Skeletal muscle satellite cell (primary cell): ENCODE measurements around the gene WWC1.
"Not testable (repeated sequence)": the region's sequence is repeated elsewhere in the genome, so short reads cannot be mapped to it uniquely, and the experiment has no call there.

ENCODE experiments used
- H3K27me3 ChIP-seq: 2 replicates; pipeline ENCODE4 v1.7.0; 2013; ENCODE audit warnings: low read length; ENCODE audit not compliant: control insufficient read depth, insufficient read depth
- H3K36me3 ChIP-seq: 2 replicates; pipeline ENCODE4 v1.7.0; 2013; ENCODE audit warnings: mild to moderate bottlenecking, control low read depth, low read length; ENCODE audit not compliant: insufficient read depth
- H3K4me1 ChIP-seq: 2 replicates; pipeline ENCODE4 v1.7.0; 2013; ENCODE audit warnings: low read length; ENCODE audit not compliant: control insufficient read depth, insufficient read depth
- H3K4me2 ChIP-seq: 2 replicates; pipeline ENCODE4 v1.7.0; 2013; ENCODE audit warnings: mild to moderate bottlenecking, low read length
- H3K4me3 ChIP-seq: 2 replicates; pipeline ENCODE4 v1.7.0; 2013; ENCODE audit warnings: low read length
- H3K9ac ChIP-seq: 2 replicates; pipeline ENCODE4 v1.7.0; 2013; ENCODE audit warnings: mild to moderate bottlenecking, low read depth, low read length, moderate library complexity
- H3K9me3 ChIP-seq: replicated peaks from 2 replicates; pipeline ENCODE4 v1.7.0; 2013; ENCODE audit warnings: mild to moderate bottlenecking, control low read depth, low read length

The WWC1 gene

DNA sequence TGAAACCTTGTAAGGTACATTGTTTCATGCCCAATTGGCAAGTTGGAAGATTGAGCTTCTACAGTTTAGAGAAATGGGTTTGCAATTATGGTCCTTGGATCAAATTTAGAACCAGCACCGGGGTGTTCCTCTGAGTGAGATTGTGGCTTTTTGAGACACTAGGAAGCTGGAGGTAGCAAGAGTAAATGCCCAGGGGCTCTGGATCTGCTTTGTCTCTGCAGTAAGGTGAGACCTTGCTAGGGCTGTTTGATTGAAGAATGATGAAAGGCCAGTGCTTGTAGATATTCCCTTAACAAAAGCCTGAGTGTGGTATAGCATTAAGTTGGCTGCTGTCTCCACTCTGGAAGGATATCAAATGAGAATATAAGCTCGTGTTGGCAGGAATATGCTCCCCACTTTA is 36.0 kb downstream of the WWC1 start:
- peaks cover 10% of the 10 kb centered on the region for H3K27me3 ChIP-seq
- H3K36me3 ChIP-seq: no peaks in the 10 kb centered on the region
- H3K4me2 ChIP-seq: no peak overlapping the region
- H3K4me3 ChIP-seq: no peak overlapping the region
- no peaks in the 10 kb centered on the region for H3K9me3 ChIP-seq
- H3K4me1 ChIP-seq: no peaks in the 10 kb centered on the region
- H3K9ac ChIP-seq: no peak overlapping the region

DNA sequence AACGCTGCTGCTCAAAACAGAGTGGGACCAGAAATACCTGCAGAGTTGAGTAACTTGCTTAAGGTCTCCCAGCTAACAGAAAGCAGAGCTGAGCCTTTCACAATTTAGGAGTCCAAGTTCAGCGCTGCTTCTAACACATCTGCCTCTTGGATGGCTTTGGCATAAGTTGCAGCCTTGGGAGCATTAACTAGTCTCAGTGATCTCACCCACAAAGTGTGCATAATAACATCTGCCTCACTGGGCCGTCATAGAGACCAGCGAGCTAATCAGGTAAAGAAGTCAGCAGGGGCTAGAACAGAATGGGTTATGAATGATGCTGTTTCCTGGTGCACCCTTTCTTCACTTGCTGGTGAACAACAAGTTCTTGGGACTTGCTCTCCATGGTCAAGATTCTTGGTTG is 36.5 kb downstream of the WWC1 start:
- Histone ChIP-seq H3K4me2 (no peak overlapping the region), H3K27me3 (peaks cover 10% of the 10 kb centered on the region), H3K36me3 (no peaks in the 10 kb centered on the region), H3K9ac (no peak overlapping the region), H3K9me3 (no peaks in the 10 kb centered on the region), H3K4me1 (no peaks in the 10 kb centered on the region), H3K4me3 (no peak overlapping the region)

DNA sequence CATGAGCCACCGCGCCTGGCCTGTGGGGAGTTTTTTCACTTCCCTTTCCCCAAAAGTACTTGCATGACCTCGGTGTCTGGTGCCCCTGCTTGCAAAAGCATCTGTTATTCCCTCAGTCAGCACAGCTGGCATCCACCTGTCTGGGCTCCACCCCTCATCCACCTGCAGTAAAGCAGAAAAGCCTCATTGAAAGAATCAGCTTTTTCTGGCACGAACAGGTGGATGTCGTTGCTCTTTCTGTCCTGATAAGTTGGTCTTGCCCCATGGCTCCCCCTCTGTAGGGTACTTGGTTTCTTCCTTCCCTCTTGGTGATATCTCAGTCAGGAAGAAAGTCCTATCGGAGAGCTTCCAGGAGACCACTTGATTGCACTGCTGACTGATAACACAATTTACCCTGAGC is 37.4 kb downstream of the WWC1 start:
- Histone ChIP-seq H3K9me3 (no peaks in the 10 kb centered on the region), H3K27me3 (peaks cover 10% of the 10 kb centered on the region), H3K4me2 (no peak overlapping the region), H3K36me3 (no peaks in the 10 kb centered on the region), H3K4me3 (no peak overlapping the region), H3K4me1 (no peaks in the 10 kb centered on the region), H3K9ac (no peak overlapping the region)

DNA sequence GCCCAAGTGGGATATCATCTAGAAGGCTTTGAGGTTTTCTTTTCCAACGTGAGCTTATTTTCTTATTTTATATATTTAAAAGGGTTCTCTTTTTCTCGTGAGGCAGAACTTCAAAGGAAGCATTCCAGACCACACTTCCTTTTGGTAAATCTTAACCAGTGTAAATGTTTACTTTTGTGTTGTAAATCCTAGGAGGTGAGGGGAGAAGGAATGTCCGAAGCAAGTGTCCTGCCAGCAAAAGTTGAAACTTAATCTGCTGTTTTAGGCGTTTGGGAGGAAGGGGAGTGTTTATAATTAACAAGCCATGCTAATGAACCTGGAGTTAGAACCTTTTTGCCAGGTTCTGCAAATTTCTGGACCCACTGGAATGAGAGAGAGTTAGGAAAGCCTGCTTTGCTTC is 37.9 kb downstream of the WWC1 start:
- no peaks in the 10 kb centered on the region for H3K36me3 ChIP-seq
- H3K4me2 ChIP-seq: no peak overlapping the region
- H3K4me1 ChIP-seq: no peaks in the 10 kb centered on the region
- H3K27me3 ChIP-seq: peaks cover 10% of the 10 kb centered on the region
- no peaks in the 10 kb centered on the region for H3K9me3 ChIP-seq
- H3K9ac ChIP-seq: no peak overlapping the region
- no peak overlapping the region for H3K4me3 ChIP-seq

DNA sequence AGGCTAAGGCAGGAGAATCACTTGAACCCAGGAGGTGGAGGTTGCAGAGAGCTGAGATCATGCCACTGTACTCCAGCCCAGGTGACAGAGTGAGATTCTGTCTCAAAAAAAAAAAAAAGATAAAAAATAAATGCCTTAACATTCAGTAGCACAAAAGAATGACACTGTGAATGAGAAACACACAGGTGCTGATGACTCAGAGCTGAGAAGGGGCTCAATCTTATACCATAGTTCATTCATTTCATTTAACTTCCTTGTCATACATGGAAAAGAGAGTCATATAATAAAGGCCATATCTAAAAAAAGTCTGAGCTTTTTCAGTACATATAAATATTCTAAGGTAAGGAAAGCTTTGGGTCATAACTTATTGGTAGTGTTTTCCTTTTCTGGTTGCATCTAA is 40.6 kb downstream of the WWC1 start:
- Histone ChIP-seq H3K36me3 (no peaks in the 10 kb centered on the region), H3K9ac (no peak overlapping the region), H3K4me2 (no peak overlapping the region), H3K4me3 (no peak overlapping the region), H3K27me3 (peaks cover 10% of the 10 kb centered on the region), H3K9me3 (no peaks in the 10 kb centered on the region), H3K4me1 (no peaks in the 10 kb centered on the region)

DNA sequence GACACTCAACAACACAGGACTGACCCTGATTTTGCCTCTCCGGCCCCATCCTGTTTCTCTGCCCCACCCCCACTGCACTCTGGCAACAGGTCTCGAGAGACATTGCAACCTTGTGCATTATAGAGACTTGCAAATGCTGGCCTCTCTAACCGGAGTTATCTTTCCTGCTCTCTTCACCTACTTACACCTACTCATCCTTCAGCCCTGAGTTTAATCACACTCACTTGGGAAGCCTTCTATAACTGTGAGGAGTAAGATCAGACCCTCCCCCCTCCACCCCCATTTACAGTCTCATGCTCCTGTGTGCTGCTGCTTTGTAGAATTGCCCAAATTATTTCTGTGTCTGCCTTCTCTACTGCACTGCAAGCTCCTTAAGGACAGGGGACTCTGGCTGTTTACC is 42.8 kb downstream of the WWC1 start:
- H3K4me2 ChIP-seq: no peak overlapping the region

DNA sequence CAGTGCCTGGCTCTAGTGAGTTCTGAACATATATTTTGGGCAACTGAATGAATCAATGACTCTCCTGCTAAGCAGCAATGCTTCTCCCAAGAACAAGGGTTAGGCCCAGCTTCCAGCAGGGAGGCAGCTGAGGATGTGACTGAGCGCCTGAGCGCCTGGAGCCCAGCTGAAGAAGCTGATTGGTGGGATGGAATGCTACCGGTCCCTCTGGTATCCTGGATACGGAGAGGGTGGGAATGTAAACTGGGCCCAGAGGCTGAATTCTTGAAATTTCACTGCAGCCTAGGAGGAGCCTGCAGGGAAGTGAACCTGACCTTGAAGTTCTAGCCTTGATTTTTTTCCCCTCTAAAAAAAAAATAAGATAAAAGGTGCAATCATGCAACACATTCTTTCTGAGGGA is 43.2 kb downstream of the WWC1 start:
- Histone ChIP-seq H3K4me2 (no peak overlapping the region), H3K9me3 (no peaks in the 10 kb centered on the region), H3K27me3 (peaks cover 6% of the 10 kb centered on the region), H3K4me3 (no peak overlapping the region), H3K36me3 (no peaks in the 10 kb centered on the region), H3K9ac (no peak overlapping the region), H3K4me1 (no peaks in the 10 kb centered on the region)

More for the DNA sequence above, 42.8 kb downstream of the WWC1 start:
- Histone ChIP-seq H3K9ac (no peak overlapping the region), H3K9me3 (no peaks in the 10 kb centered on the region), H3K4me1 (no peaks in the 10 kb centered on the region), H3K36me3 (no peaks in the 10 kb centered on the region), H3K27me3 (peaks cover 6% of the 10 kb centered on the region), H3K4me3 (no peak overlapping the region)

DNA sequence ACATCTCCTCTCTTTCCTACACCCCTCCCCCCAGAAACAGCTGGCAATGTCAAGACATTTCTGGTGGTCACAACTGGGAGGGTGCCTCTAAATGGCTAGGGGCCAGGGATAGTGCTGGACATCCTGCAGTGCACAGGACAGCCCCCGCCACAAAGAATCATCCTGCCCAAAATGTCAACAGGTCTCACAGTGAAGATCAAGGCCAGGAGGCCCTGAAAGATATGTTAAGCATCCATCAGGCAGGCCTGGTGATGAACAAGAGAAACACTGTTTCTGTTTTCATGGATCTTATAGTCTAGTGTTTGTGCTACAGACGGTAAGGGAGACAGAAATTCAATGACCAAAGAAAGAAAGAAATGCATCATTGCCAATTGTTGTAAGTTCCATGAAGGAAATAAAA is 45.9 kb downstream of the WWC1 start:
- Histone ChIP-seq H3K4me3 (no peak overlapping the region), H3K36me3 (no peaks in the 10 kb centered on the region), H3K9me3 (no peaks in the 10 kb centered on the region), H3K4me2 (no peak overlapping the region), H3K4me1 (no peaks in the 10 kb centered on the region), H3K27me3 (no peaks in the 10 kb centered on the region), H3K9ac (no peak overlapping the region)

DNA sequence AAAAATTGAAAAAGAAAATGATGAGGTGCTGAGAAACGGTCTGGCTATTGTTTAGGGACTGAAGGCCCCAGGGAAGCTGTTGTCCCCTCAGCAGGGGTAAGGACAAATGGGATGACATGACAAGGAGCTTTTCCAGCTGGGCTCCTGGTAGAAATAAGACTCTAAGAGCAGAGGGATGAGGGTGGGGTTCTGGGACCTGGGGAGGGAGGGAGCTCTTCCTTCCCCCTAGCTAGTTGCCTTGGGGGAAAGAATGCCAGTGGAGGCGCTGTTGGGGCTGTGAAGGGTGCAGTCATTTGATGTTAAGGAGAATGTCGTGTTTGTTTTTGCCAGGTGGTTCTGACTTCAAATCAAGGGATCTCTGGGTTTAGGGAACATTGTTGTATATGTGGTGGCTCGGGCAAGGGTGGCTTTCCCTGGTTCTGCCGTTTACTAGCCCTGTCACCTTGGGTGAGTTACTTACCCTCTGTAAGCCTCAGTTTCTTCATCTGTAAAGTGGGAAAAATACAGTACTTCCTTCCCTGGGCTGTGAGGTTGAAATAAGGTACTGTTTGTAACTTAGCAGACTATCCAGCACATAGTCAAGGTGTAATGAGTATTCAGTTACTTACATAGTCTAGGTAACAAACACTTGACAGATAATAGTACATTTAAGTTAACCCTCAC is 47.8 kb downstream of the WWC1 start:
- Histone ChIP-seq H3K9ac (no peak overlapping the region), H3K4me3 (no peak overlapping the region), H3K4me1 (no peaks in the 10 kb centered on the region), H3K9me3 (no peaks in the 10 kb centered on the region), H3K4me2 (no peak overlapping the region), H3K36me3 (no peaks in the 10 kb centered on the region), H3K27me3 (no peaks in the 10 kb centered on the region)

DNA sequence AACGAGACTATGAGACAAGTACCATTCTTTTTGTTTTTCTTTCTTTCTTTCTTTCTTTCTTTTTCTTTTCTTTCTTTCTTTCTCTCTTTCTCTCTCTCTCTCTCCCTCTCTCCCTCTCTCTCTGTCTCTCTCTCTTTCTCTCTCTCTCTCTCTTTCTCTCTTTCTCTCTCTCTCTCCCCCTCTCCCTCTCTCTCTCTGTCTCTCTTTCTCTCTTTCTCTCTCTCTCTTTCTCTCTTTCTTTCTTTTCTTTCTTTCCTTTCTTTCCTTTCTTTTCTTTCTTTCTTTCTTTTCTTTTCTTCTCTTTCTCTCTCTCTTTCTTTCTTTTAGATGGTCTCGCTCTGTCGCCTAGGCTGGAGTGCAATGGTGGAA is 48.3 kb downstream of the WWC1 start:
- not testable (repeated sequence) for H3K4me2 ChIP-seq, H3K9ac ChIP-seq, H3K27me3 ChIP-seq, H3K4me3 ChIP-seq, H3K36me3 ChIP-seq, H3K9me3 ChIP-seq, H3K4me1 ChIP-seq

DNA sequence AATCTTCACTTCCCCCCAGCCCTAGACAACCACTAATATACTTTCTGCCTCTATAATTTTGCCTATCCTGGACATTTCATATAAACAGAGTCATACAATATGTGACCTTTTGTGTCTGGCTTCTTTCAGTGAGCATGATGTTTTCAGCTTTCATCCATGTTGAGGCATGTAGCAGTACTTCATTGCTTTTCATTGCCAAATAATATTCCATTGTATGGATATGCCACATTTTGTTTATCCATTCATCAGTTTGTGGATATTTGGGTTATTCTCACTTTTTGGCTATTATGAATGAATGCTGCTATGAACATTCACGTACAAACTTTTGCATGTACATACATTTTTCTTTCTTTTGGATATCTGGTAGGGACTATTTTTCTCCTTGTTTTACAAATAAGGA is 49.0 kb downstream of the WWC1 start:
- Histone ChIP-seq H3K4me2 (no peak overlapping the region), H3K9me3 (no peaks in the 10 kb centered on the region), H3K4me1 (no peaks in the 10 kb centered on the region), H3K9ac (no peak overlapping the region), H3K27me3 (no peaks in the 10 kb centered on the region), H3K4me3 (no peak overlapping the region), H3K36me3 (no peaks in the 10 kb centered on the region)

DNA sequence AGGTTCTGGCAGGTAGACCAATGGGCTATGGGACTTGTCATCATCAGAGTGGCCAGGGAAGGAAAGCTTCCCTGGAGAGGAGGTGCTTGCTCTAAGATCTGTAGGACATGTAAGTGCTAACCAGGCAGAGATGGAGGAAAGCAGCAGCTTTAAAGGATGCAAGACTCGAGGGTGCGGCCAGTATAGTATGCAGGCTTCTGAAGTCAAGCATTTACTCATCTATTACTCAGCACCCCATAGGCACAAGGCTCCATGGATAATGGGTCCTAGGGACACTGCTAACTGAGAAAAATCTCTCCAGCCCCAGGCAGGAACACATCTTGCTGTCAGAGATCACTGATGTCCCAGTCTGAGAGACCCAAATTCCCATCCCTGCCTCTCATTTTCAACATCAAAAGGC is 49.7 kb downstream of the WWC1 start:
- Histone ChIP-seq H3K36me3 (no peaks in the 10 kb centered on the region), H3K4me1 (no peaks in the 10 kb centered on the region), H3K4me3 (no peak overlapping the region), H3K27me3 (no peaks in the 10 kb centered on the region), H3K9ac (no peak overlapping the region), H3K4me2 (no peak overlapping the region), H3K9me3 (no peaks in the 10 kb centered on the region)
